ENCODE results near the gene CENPW. TPM values are rescaled to one million over a fixed set of nuclear protein-coding genes. Genes with fewer than 3 reads are reported as not detected.

The CENPW gene
- total RNA-seq, 1 donor from 2014 or later, result 1.2 TPM

DNA sequence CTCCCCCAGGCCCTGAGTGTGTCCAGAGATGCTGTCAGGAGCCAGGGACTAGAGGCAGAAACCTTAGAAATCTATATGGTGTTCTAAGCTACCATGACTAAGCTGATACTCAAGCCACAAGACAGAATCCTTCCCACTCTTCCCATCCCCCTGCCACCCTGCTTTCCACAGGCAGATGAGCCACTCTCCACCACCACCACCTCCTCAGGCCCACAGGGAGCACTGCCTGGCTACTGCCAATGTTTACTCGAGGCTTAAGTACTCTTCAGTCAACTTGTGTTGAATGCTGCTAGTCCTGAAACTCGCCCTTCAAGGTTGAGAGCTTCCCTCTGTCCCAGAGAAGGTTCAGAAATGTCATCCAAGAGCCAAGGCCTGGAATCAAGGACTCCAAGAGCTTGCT is 56.2 kb downstream of the CENPW start:
- Histone ChIP-seq H3K36me3 (no peaks in the 10 kb centered on the region), H3K9me3 (replicated peaks) (peaks cover 9% of the 10 kb centered on the region), H3K4me3 (no peak overlapping the region), H3K27ac (replicated peaks) (no peak overlapping the region), H3K27me3 (ENCODE audit: low read depth) (no peaks in the 10 kb centered on the region), H3K4me1 (no peaks in the 10 kb centered on the region)
- TF ChIP-seq, protein P1, sequence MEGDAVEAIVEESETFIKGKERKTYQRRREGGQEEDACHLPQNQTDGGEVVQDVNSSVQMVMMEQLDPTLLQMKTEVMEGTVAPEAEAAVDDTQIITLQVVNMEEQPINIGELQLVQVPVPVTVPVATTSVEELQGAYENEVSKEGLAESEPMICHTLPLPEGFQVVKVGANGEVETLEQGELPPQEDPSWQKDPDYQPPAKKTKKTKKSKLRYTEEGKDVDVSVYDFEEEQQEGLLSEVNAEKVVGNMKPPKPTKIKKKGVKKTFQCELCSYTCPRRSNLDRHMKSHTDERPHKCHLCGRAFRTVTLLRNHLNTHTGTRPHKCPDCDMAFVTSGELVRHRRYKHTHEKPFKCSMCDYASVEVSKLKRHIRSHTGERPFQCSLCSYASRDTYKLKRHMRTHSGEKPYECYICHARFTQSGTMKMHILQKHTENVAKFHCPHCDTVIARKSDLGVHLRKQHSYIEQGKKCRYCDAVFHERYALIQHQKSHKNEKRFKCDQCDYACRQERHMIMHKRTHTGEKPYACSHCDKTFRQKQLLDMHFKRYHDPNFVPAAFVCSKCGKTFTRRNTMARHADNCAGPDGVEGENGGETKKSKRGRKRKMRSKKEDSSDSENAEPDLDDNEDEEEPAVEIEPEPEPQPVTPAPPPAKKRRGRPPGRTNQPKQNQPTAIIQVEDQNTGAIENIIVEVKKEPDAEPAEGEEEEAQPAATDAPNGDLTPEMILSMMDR (IDR thresholded peaks at IDR 0.05; ENCODE audit: borderline replicate concordance), result no peak
- DNase-seq, result no peak
- intact Hi-C loops (cut with micrococcal nuclease), result no loop called here
